IMR-90 (cell line): ENCODE measurements around the gene SIM1. TPM values are rescaled to one million over a fixed set of nuclear protein-coding genes. Genes with fewer than 3 reads are reported as not detected.

Experiments used
- ATAC-seq: fragments of 200-7000 bp; cut with Tn5 transposase; 2 replicates; pipeline ENCODE4 v1.9.1; 2020; ENCODE audit warnings: low read depth, mild to moderate bottlenecking, moderate library complexity
- BruUV-seq: library from RNA; stranded (reverse); fragments of 400-500 nt; replicated peaks from 2 replicates; lab custom pipeline; 2021; lab: Mats Ljungman, UMichigan
- CTCF ChIA-PET: fragments of 300-600 bp; formaldehyde crosslinking; extraction: SDS; loops from one replicate; lab custom pipeline; 2021; ENCODE audit warnings: antibody characterized with exemption; lab: Yijun Ruan, JAX
- POLR2A ChIA-PET: fragments of 300-600 bp; sonication (Branson Sonifier 250); formaldehyde crosslinking; loops from one replicate; lab custom pipeline; 2022; ENCODE audit warnings: antibody characterized with exemption; ENCODE audit not compliant: unreplicated experiment; lab: Charles Lee
- DNase-seq: peaks from one replicate; pipeline ENCODE4 v3.0.0; 2013
- H2AFZ ChIP-seq: replicated peaks from 2 replicates; pipeline ENCODE3; 2013; ENCODE audit warnings: low read length, mild to moderate bottlenecking; ENCODE audit not compliant: poor library complexity
- H2AK5ac ChIP-seq: 2 replicates; pipeline ENCODE4 v1.6.1; 2013; ENCODE audit warnings: low read depth, low read length, inconsistent platforms
- H2AK9ac ChIP-seq: replicated peaks from 2 replicates; pipeline ENCODE3; 2013; ENCODE audit warnings: mild to moderate bottlenecking, low read depth, low read length, moderate library complexity; ENCODE audit not compliant: poor library complexity
- H2BK120ac ChIP-seq: 2 replicates; pipeline ENCODE4 v1.6.1; 2013; ENCODE audit warnings: low read depth, low read length, inconsistent platforms
- H2BK15ac ChIP-seq: 3 replicates; pipeline ENCODE4 v1.6.1; 2013; ENCODE audit warnings: low read depth, low read length, inconsistent platforms
- H2BK20ac ChIP-seq: 2 replicates; pipeline ENCODE4 v1.6.1; 2013; ENCODE audit warnings: low read depth, mild to moderate bottlenecking, inconsistent platforms, low read length, moderate library complexity
- H2BK5ac ChIP-seq: 2 replicates; pipeline ENCODE4 v1.6.1; 2013; ENCODE audit warnings: mild to moderate bottlenecking, low read depth, low read length, inconsistent platforms; ENCODE audit not compliant: poor library complexity, severe bottlenecking
- H3K14ac ChIP-seq: replicated peaks from 2 replicates; pipeline ENCODE4 v1.6.1; 2013; ENCODE audit warnings: low read depth, low read length, inconsistent platforms
- H3K18ac ChIP-seq: 2 replicates; pipeline ENCODE4 v1.6.1; 2013; ENCODE audit warnings: low read depth, low read length, control low read depth
- H3K23ac ChIP-seq: 2 replicates; pipeline ENCODE4 v1.6.1; 2013; ENCODE audit warnings: low read depth, low read length, inconsistent platforms
- H3K27ac ChIP-seq: 2 replicates; pipeline ENCODE4 v1.5.1; 2013; ENCODE audit warnings: mild to moderate bottlenecking, control low read depth, low read length; ENCODE audit not compliant: insufficient read depth
- H3K27me3 ChIP-seq: 2 replicates; pipeline ENCODE4 v1.6.1; 2013; ENCODE audit warnings: low read length; ENCODE audit not compliant: control insufficient read depth, insufficient read depth
- H3K36me3 ChIP-seq: 2 replicates; pipeline ENCODE4 v1.6.1; 2013; ENCODE audit warnings: low read length, mixed read lengths; ENCODE audit not compliant: control insufficient read depth, insufficient read depth
- H3K4ac ChIP-seq: 2 replicates; pipeline ENCODE4 v1.6.1; 2013; ENCODE audit warnings: low read depth, low read length, inconsistent platforms
- H3K4me1 ChIP-seq: 2 replicates; pipeline ENCODE4 v1.6.1; 2013; ENCODE audit warnings: low read length, mixed read lengths; ENCODE audit not compliant: control insufficient read depth, insufficient read depth
- H3K4me2 ChIP-seq: 2 replicates; pipeline ENCODE4 v1.6.1; 2013; ENCODE audit warnings: low read depth, mild to moderate bottlenecking, control low read depth, low read length, moderate library complexity
- H3K4me3 ChIP-seq: 2 replicates; pipeline ENCODE4 v1.5.1; 2013; ENCODE audit warnings: low read depth, mild to moderate bottlenecking, control low read depth, low read length, moderate library complexity; ENCODE audit not compliant: insufficient read depth
- H3K56ac ChIP-seq: 2 replicates; pipeline ENCODE4 v1.6.1; 2013; ENCODE audit warnings: low read length, inconsistent platforms; ENCODE audit not compliant: insufficient read depth; ENCODE audit errors: extremely low read depth
- H3K79me1 ChIP-seq, 2 experiments: 2 replicates each; pipeline ENCODE4 v1.6.1; 2013; ENCODE audit warnings: low read length in 2 of 2, inconsistent platforms in 1 of 2, low read depth in 1 of 2
- H3K9ac ChIP-seq: 2 replicates; pipeline ENCODE4 v1.6.1; 2013; ENCODE audit warnings: low read depth, low read length, control low read depth
- H3K9me1 ChIP-seq: 2 replicates; pipeline ENCODE4 v1.6.1; 2013; ENCODE audit warnings: low read length, inconsistent platforms; ENCODE audit not compliant: insufficient read depth
- H3K9me3 ChIP-seq: 2 replicates; pipeline ENCODE4 v1.6.1; 2013; ENCODE audit warnings: low read length; ENCODE audit not compliant: control insufficient read depth, insufficient read depth
- H4K20me1 ChIP-seq: 2 replicates; pipeline ENCODE4 v1.6.1; 2013; ENCODE audit warnings: low read length, inconsistent platforms; ENCODE audit not compliant: insufficient read depth
- H4K5ac ChIP-seq: 2 replicates; pipeline ENCODE4 v1.6.1; 2013; ENCODE audit warnings: mild to moderate bottlenecking, low read depth, low read length, control low read depth
- H4K8ac ChIP-seq, 2 experiments: 2 replicates each; pipeline ENCODE4 v1.6.1; 2013; ENCODE audit warnings: low read depth in 2 of 2, low read length in 2 of 2, control low read depth in 1 of 2, inconsistent platforms in 1 of 2
- H4K91ac ChIP-seq: 2 replicates; pipeline ENCODE4 v1.6.1; 2013; ENCODE audit warnings: low read depth, low read length, inconsistent platforms; ENCODE audit not compliant: insufficient read depth
- BHLHE40 ChIP-seq: fragments of 150-350 bp; IDR thresholded peaks from 2 replicates; pipeline ENCODE4 v1.6.1; 2016; ENCODE audit warnings: mild to moderate bottlenecking, low read depth, low read length
- CHD1 ChIP-seq: IDR thresholded peaks from 2 replicates; pipeline ENCODE4 v1.6.1; 2012; ENCODE audit warnings: low read depth, low read length, improper control_type of control experiment
- FOS ChIP-seq: fragments of 150-350 bp; IDR thresholded peaks from 2 replicates; pipeline ENCODE4 v1.6.1; 2016; ENCODE audit warnings: low read depth, low read length
- MAFK ChIP-seq: IDR thresholded peaks from 2 replicates; pipeline ENCODE4 v1.6.1; 2012; ENCODE audit warnings: low read depth, low read length, improper control_type of control experiment
- NFE2L2 ChIP-seq: fragments of 150-350 bp; IDR thresholded peaks from 2 replicates; pipeline ENCODE4 v1.6.1; 2016; ENCODE audit warnings: low read depth, mild to moderate bottlenecking, low read length
- POLR2A ChIP-seq: IDR thresholded peaks from 2 replicates; pipeline ENCODE4 v1.6.1; 2012; ENCODE audit warnings: mild to moderate bottlenecking, low read depth, low read length
- RCOR1 ChIP-seq: IDR thresholded peaks from 2 replicates; pipeline ENCODE4 v1.6.1; 2012; ENCODE audit warnings: mild to moderate bottlenecking, low read length, improper control_type of control experiment; ENCODE audit not compliant: insufficient replicate concordance
- RFX5 ChIP-seq: IDR thresholded peaks from 2 replicates; pipeline ENCODE4 v1.8.0; 2012; ENCODE audit warnings: low read depth, mild to moderate bottlenecking, low read length, moderate library complexity
- USF2 ChIP-seq: fragments of 150-350 bp; IDR thresholded peaks from 2 replicates; pipeline ENCODE4 v1.6.1; 2017; ENCODE audit warnings: mild to moderate bottlenecking, antibody characterized with exemption, low read length, low read depth
- WGBS, 2 experiments: methylation state at CpG; one replicate each; pipeline versions ENCODE4 v1.1.5 to v1.1.7; 2013; ENCODE audit warnings: missing lambda C conversion rate in 2 of 2; ENCODE audit not compliant: insufficient read length in 1 of 2; ENCODE audit errors: extremely low coverage in 2 of 2; 5-methylcytosine and 5-hydroxymethylcytosine counted together
- dilution Hi-C: fragments of 300-500 bp; cut with HindIII; formaldehyde crosslinking; loops from one replicate; pipeline ENCODE4 v1.14.3; 2018; ENCODE audit warnings: low sequenced_read_pairs; ENCODE audit not compliant: unreplicated experiment
- in situ Hi-C: fragments of 300-500 bp; cut with MboI; formaldehyde crosslinking; loops from 3 replicates; pipeline ENCODE4 v1.14.3; 2019; ENCODE audit warnings: low sequenced_read_pairs, inconsistent platforms, mixed read lengths
- intact Hi-C: fragments of 100-400 bp; cut with micrococcal nuclease; formaldehyde crosslinking; loops from 2 replicates; pipeline ENCODE4 v1.10.0; 2022
- polyA plus RNA-seq, 3 experiments: library from polyadenylated mRNA; depleted of rRNA; stranded (reverse); fragments of >200 nt; gene quantifications; 2 replicates each; pipeline ENCODE4 v1.2.3, GENCODE V29; 2012; ENCODE audit warnings: low replicate concordance in 1 of 3
- total RNA-seq: library from RNA; depleted of rRNA; stranded (reverse); fragments of >200 nt; gene quantifications from 2 replicates; pipeline ENCODE4 v1.2.3, GENCODE V29; 2012

SIM1 gene
- total and polyA plus RNA-seq, 2 of the 4 experiments (the other 2 are of a cell fraction): not detected

GRCh38 chr6:100344761-100345160, 120.0 kb downstream of the SIM1 start:
- DNase-seq: peak; percentile 82

More at GRCh38 chr6:100344761-100345160, 120.0 kb downstream of the SIM1 start:
- peak overlapping the region; percentile 52; the same call in 1 of the 2 replicates for H2AK5ac ChIP-seq
- peak overlapping the region; percentile 81; the same call in 1 of the 2 replicates for H4K5ac ChIP-seq
- peak overlapping the region; percentile 85 for H2BK120ac ChIP-seq
- H4K8ac ChIP-seq: peak overlapping the region in 1 of 2 experiments; percentile 73; a peak in 3 of 4 replicates
- H3K4ac ChIP-seq: peak overlapping the region; percentile 84
- no peak overlapping the region for H3K23ac ChIP-seq
- intact Hi-C loops: loop anchor here (5.0 kb wide), 1 partner anchor 42 kb away; no protein-coding TSS in a partner anchor
- no peaks in the 10 kb centered on the region for H3K27me3 ChIP-seq
- TF ChIP-seq CHD1 (no peak), MAFK (no peak), NFE2L2 (no peak), POLR2A (no peak), USF2 (no peak), BHLHE40 (no peak; the same call in 1 of the 2 replicates), RFX5 (no peak), RCOR1 (no peak), FOS (peak; percentile 46; the same call in 1 of the 2 replicates)
- H4K20me1 ChIP-seq: no peaks in the 10 kb centered on the region
- peak overlapping the region; percentile 87 for H2AFZ ChIP-seq
- dilution Hi-C loops: no loop called here
- H2BK20ac ChIP-seq: peak overlapping the region; percentile 94
- H2BK15ac ChIP-seq: peak overlapping the region; percentile 89; the same call in 2 of the 3 replicates
- no peak overlapping the region; the same call in 1 of the 2 replicates for H3K27ac ChIP-seq
- H2BK5ac ChIP-seq: peak overlapping the region; percentile 89
- H3K18ac ChIP-seq: peak overlapping the region; percentile 81; the same call in 1 of the 2 replicates
- H3K4me3 ChIP-seq: no peak overlapping the region
- CTCF ChIA-PET: no interaction called here
- H3K4me2 ChIP-seq: peak overlapping the region; percentile 48; the same call in 1 of the 2 replicates
- BruUV-seq: no TSS peak
- H3K79me1 ChIP-seq: no peaks in the 10 kb centered on the region
- POLR2A ChIA-PET: no interaction called here
- no peaks in the 10 kb centered on the region for H3K36me3 ChIP-seq
- H3K9me1 ChIP-seq: no peaks in the 10 kb centered on the region
- in situ Hi-C loops: no loop called here
- no CpG with 5 or more reads among the region's 4 CpGs for WGBS, 2 experiments
- no peaks in the 10 kb centered on the region for H3K9me3 ChIP-seq
- H3K56ac ChIP-seq: no peak overlapping the region; the same call in 1 of the 2 replicates
- ATAC-seq: peak; percentile 15; the same call in 1 of the 2 replicates
- peak overlapping the region; percentile 6 for H2AK9ac ChIP-seq
- peak overlapping the region; percentile 65; the same call in 1 of the 2 replicates for H4K91ac ChIP-seq
- no peak overlapping the region for H3K9ac ChIP-seq
- peak overlapping the region; percentile 57; the same call in 1 of the 2 replicates for H3K14ac ChIP-seq
- peaks cover 7% of the 10 kb centered on the region for H3K4me1 ChIP-seq
